ENCODE measurements around the gene KLF15.

- TF ChIP-seq POLR2A (IDR thresholded peaks at IDR 0.05; ENCODE audit: low read depth, low read length): no peak
- no peak for TF ChIP-seq POLR2AphosphoS5 (IDR thresholded peaks at IDR 0.05; ENCODE audit: low read depth, low read length)
- TF ChIP-seq TAF1 (IDR thresholded peaks at IDR 0.05; ENCODE audit: borderline replicate concordance, low read depth, low read length): no peak
These were observed 1.0 kb upstream of the KLF15 start for GRCh38 chr3:126358038-126358815.
